Brain microvascular endothelial cell (primary cell): ENCODE data around the gene SLC9A6.

ENCODE experiments used
- DNase-seq: peaks from one replicate; pipeline ENCODE4 v3.0.0-alpha.2; 2020
- H3K27ac ChIP-seq: fragments of 250-450 bp; sonication (Bioruptor Pico); 2 replicates; pipeline ENCODE4 v1.5.1; 2020; ENCODE audit warnings: mild to moderate bottlenecking, moderate library complexity
- H3K27me3 ChIP-seq: fragments of 250-450 bp; sonication (Bioruptor Pico); replicated peaks from 2 replicates; pipeline ENCODE4 v1.5.1; 2020; ENCODE audit warnings: mild to moderate bottlenecking
- H3K36me3 ChIP-seq: fragments of 250-450 bp; sonication (Bioruptor Pico); replicated peaks from 2 replicates; pipeline ENCODE4 v1.5.1; 2020; ENCODE audit warnings: mild to moderate bottlenecking
- H3K4me3 ChIP-seq: 2 replicates; pipeline ENCODE4 v1.5.1; 2011; ENCODE audit warnings: low read depth, mild to moderate bottlenecking, control low read depth, low read length, moderate library complexity
- CTCF ChIP-seq: IDR thresholded peaks from 2 replicates; pipeline ENCODE4 v1.5.1; 2011; ENCODE audit warnings: low read depth, mild to moderate bottlenecking, moderate library complexity, low read length, control low read depth, inconsistent platforms; ENCODE audit errors: missing control alignments
- in situ Hi-C: cut with HindIII; loops from 2 replicates; pipeline ENCODE4 v1.10.0; 2017; ENCODE audit warnings: low sequenced_read_pairs, low pct_ligation_motif_present

The SLC9A6 gene

DNA sequence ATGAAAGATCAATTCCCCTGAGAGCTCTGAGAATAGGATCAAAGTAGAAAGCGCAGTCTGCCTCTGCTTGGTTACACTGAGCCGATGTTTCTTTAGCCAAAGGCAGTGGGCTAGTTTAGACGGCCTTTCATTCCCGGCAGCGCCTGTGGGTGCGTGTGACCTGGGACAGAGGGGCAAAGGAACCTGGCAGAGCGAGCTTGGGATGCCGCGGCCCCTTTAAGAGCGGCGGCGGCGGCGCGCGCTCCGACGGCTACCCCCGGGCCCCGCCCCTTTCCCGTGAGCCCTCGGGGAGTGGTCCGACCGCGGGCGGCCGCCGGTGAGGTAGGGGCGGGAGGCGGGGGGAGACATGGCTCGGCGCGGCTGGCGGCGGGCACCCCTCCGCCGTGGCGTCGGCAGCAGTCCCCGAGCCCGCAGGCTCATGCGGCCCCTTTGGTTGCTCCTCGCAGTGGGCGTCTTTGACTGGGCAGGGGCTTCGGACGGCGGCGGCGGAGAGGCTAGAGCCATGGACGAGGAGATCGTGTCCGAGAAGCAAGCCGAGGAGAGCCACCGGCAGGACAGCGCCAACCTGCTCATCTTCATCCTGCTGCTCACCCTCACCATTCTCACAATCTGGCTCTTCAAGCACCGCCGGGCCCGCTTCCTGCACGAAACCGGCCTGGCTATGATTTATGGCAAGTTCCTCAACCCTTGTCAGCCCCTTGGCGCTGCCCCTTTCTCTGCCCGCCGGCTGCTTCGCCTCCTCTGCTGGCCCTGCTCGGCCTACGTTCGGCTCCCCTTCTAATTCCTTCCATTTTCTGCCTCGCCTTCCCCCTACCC, at the start of gene SLC9A6:
Gene SLC9A6, plus strand, starts transcription at position 279 of the 816 bp plus-strand sequence. Its CDS starts 224 bp downstream, at position 503.
- TF ChIP-seq CTCF: no peak
- H3K27ac ChIP-seq: no peak within 1 kb of the TSS
- no peaks in the 10 kb centered on the region for H3K36me3 ChIP-seq
- H3K27me3 ChIP-seq: no peaks in the 10 kb centered on the region
- H3K4me3 ChIP-seq: peak within 1 kb of the TSS; percentile 77
- in situ Hi-C loops: no loop called here
- peak; percentile 4 for DNase-seq

DNA sequence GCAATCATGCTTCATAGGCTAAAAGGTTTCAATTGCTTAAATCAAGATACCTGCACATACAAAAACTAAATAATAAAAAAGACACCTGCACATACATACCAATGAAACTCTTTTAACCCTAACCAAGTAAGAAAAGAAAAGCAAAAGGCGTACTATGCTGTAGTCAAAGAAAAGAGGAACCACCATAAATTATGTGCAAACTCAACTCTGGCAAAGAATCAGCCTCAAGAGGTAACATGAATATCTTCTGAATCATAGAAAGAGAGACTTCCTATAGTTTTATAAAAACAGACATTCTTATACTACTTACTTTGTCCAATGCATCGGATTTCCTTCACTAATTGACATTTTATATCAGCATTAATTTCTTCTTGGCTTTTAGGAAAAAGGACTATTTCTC, 40.7 kb upstream of the SLC9A6 start:
- Histone ChIP-seq H3K27ac (no peak overlapping the region), H3K27me3 (no peaks in the 10 kb centered on the region), H3K4me3 (no peak overlapping the region), H3K36me3 (no peaks in the 10 kb centered on the region)
- no peak for DNase-seq
- TF ChIP-seq CTCF: no peak
- in situ Hi-C loops: no loop called here

GRCh38 chrX:135951291-135951690, 33.9 kb upstream of the SLC9A6 start:
- in situ Hi-C loops: no loop called here
- no peaks in the 10 kb centered on the region for H3K36me3 ChIP-seq
- no peaks in the 10 kb centered on the region for H3K27me3 ChIP-seq
- H3K27ac ChIP-seq: no peak overlapping the region
- no peak for DNase-seq
- no peak overlapping the region for H3K4me3 ChIP-seq
- no peak for TF ChIP-seq CTCF

DNA sequence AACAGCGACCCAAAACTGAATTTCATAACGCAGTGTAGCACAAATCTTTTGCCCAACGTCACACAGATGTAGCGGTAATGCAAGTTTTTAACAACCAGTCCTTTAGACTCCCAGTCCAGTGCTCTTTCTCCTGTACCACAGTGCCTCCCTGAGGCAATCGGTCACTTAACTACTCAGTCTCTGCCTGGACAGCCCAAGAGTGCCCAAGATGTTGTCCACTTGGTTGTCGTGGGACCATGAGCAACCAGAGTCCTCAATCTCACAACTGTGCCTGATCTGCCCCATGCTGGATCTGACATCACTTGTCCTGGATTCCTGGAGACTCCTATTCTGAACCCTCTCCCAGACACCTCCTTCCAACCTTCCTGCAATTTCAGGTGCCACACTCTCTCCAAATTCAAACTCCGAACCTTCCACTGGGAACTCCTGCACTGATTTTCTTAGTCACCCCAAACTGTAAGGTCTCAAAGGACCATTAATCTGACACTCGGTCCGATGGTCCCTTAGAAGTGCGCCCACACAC, 12.1 kb upstream of the SLC9A6 start:
- in situ Hi-C loops: no loop called here

GRCh38 chrX:135973548-135974278, 11.5 kb upstream of the SLC9A6 start, which contains the start of gene MMGT1:
Gene MMGT1 (minus strand): TSS chrX:135973988. CDS start chrX:135973675, 313 bp downstream.
- peak within 1 kb of the TSS; percentile 79 for H3K4me3 ChIP-seq
- in situ Hi-C loops: no loop called here
- H3K27me3 ChIP-seq: no peaks in the 10 kb centered on the region
- TF ChIP-seq CTCF: no peak
- peak within 1 kb of the TSS; percentile 94 for H3K27ac ChIP-seq
- peak; percentile 81 for DNase-seq
- H3K36me3 ChIP-seq: no peaks in the 10 kb centered on the region

More for the DNA sequence above, 12.1 kb upstream of the SLC9A6 start:
- peak; percentile 8 for DNase-seq
- Histone ChIP-seq H3K27ac (peak overlapping the region; percentile 94), H3K4me3 (peak overlapping the region; percentile 79), H3K36me3 (no peaks in the 10 kb centered on the region), H3K27me3 (no peaks in the 10 kb centered on the region)
- TF ChIP-seq CTCF: no peak
